Cerebellar nuclear complex (tissue), 1 donor: ENCODE measurements around the gene SPACA7.

Experiments
- DNase-seq, 2 experiments: peaks; one replicate each; lab custom pipeline; 2025; lab: John Stamatoyannopoulos, UW

SPACA7 gene, protein sequence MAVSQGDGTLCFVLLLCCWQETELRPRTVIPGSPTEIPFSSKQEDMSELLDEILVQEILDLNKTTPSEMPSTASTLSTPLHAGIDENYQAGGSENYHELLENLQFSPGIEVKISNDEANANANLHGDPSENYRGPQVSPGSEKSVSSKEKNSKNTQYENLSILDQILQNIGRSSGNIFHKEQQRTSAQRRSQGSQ

DNA sequence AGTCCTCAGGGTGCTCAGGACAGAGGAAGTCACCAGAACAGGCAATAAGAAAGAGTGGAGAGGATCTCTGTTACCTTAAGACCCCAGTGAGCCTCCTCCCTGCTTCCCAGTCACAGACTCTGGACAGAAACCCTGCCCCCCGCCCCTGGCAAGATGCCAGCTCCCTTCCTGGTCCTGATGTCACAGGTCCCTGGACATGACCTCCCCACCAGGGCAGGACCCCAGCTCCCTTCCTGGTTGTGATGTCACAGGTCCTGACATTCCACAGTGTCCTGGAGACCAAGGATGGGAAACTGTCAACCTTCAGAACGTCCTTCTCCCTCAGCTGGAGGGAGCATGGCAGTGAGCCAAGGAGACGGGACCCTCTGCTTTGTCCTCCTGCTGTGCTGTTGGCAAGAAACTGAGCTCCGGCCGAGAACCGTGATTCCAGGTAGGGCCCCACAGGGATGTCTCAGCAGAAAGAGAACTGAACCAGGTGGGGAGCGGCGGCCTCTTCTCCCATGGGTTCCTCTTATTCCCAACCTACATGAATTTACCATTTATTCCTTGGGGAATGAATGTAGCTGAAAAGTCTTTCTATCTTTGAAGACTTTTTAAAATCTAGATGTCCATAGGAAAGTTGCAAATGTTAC, at the start of gene SPACA7:
Gene SPACA7, plus strand, starts transcription at position 306 of the 632 bp plus-strand sequence. Its CDS starts 31 bp downstream, at position 337.
- DNase-seq: no peak

DNA sequence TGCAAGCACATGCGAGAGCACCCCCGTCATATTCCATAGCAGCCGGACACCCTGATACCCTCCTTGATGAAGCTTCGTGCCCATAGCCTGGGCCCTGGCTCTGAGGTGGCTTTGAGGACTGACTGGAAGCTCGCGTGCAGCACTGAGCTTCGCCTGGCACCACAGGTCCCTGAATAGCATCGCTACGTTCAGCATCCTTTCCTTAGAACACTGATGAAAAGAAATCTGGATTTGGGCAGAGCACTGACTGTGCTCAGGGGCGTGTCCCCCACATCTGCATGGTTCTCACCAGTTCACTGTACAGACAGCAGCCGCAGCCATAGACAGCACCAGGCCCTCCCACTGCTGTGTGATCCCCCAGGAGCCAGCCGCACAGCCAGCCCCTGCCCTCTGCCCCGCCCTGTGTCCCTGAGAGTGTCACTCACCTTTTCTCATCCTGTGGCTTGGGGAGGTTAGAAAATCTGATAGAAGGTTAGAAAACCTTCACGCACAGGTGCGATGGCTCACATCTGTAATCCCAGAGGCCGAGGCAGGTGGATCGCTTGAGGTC, 49.3 kb upstream of the SPACA7 start:
- no peak for DNase-seq

DNA sequence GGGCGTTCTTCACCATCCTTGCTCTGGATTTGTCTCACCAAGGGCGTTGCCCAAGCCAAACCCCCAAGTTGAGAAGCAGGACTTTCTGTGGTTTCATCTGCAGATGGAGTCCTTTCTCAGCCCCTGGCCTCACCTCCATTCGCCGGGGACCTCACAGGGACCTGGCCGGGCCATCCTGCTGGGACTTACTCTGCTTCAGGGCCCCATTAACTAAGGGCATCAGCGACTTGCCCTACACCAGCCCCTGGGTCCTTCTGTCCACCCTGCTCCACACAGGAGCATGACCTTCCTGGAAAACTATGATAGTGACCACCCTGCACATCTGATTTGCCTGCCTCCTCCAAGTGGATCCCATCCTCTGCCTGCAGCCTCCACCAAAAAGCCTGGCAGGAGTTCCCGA, 47.2 kb upstream of the SPACA7 start:
- DNase-seq: no peak

DNA sequence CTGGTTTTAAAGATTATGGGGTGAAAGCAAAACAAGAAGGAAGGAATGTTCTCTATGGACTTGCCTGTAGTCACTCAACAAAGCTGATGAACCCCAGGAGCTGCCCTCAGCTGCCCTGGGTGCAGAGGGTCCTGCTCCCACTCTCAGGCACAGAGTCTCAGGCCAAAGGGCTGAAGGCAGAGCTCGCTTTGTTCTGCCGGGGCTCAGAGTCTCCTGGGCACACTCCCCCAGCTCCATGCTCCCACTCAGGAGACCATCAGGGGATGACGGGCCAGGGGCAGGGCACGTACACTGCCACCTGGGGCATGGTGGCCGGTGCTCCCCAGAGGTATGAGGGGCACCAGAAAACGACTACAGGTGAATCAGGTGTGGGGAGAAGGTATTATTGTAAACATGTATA, 46.8 kb upstream of the SPACA7 start:
- DNase-seq: no peak

DNA sequence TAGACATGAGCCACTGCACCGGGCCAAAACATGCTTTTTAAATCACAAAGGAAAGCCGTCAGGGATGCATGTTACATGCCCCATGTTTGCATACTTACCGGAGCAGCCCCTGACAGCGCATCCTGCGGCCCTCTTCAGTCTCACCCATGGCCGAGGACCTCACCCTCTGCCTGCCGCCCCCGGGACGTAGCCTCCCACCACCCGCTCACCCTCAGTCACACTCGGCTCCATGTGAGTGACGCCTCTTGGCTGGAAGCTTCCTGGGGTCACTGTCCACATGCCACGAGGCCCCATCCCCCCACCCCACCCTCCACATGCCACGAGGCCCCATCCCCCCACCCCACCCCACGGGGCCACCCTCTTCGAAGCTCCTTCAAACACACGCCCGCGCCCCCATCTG, 46.1 kb upstream of the SPACA7 start:
- DNase-seq: no peak

DNA sequence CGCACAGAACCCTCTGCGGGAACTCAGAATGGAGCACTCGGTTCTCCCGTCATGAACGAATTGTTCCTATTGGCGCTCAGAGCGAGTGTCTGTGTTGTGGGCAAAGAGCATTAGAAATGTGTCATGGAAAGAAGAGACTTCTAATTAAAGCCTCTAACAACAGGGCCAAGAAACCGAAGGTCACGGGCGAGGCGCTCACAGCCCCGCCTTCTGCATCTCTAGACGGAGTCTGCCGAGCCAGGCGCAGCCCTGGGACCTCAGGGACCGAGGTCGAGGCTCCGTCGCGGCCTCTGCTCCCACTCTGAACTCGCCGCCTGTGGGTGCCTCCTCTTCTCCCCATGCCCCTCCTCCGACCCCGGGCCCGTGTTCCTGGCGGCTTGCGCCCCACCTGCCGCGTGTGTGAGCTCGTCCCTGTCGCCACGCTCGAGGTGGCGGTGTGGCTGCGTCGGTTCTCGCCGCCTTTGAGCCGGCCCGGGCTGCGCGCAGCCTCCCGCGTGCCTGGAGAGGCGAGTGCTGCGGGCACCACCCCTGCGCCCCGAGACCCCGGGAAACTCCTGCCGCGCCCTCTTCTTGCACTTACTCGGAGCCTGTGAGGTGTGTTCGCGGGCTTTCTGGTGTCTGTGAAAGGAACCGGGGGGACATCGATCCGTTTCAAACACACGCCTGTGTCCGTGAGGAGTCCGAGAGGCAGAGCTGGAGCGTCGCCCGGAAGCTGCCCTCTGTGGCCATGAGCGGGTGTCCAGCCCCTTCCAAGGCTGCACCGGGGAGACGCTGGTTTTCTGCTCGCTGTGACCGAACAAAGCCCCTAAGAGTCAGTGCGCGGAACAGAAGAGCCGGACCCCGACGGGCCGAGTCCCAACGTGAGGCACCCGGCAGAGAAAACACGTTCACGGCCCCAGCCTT, 45.4 kb upstream of the SPACA7 start:
- DNase-seq: no peak

DNA sequence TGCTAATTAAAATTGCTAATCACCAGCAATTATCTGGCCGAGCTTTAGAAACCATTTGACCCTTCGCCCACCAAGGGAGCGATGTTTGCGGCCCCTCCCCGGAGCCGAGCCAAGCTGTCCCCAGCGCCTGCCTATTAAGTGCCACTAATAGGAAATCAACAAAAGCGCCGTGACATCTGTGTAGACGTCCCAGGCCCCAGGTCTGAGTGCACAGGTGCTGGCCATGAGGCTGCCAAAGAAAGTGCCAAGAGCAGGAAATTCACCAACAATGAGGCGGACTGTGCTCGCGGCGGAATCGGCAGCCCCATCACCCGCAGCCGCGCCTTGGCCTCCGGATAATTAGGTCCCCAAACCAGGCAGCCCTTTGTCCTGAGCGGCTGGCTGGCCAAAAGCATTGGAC, 44.5 kb upstream of the SPACA7 start:
- no peak for DNase-seq

DNA sequence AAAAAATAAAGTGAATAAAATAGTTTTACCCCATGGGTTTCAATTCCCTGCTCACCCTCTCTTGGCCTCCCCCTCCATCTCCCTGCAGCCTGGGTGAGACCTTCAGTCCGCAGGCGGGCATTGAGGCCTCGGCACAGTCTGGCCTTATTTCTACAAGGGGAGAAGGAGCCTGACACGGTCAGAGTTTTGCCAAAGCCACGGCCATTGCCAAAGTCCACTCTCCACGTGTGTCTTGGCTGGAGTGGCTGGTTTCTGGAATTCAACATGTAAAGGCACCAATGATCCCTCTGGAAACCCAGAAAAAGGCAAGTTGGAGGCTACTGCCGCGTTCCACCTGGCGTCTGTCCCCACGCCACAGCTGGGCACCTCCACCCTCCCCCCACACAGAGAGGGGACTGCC, 43.4 kb upstream of the SPACA7 start:
- no peak for DNase-seq

DNA sequence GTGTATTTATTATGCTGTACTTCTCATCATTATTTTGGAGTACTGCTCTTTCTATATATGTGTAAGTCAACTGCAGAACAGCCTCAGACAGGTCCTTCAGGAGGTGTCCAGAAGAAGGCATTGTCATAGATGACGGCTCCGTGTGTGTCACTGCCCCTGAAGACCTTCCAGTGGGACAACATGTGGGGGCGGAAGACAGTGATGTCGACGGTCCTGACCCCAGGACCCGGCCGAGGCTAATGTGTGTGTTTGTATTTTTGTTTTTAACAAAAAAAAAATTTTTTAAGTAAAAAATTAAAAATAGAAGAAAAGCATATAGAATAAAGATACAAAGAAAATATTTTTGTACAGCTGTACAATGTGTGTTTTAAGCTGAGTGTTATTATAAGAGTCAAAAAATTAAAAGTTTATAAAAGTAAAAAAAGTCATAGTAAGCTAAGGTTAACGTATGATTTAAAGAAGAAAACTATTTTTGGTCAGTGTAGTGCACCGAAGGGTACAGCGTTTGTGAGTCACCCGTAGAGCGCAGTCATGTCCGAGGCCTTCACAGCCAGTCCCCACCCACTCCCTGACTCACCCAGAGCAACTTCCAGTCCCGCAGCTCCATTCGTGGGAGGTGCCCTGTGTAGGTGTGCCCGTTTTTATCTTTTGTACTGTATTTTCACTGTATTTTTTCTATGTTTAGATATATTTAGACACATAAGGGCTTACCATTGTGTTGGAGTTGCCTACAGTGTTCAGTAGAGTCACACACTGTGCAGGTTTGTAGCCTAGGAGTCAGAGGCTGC, 42.2 kb upstream of the SPACA7 start:
- no peak for DNase-seq

DNA sequence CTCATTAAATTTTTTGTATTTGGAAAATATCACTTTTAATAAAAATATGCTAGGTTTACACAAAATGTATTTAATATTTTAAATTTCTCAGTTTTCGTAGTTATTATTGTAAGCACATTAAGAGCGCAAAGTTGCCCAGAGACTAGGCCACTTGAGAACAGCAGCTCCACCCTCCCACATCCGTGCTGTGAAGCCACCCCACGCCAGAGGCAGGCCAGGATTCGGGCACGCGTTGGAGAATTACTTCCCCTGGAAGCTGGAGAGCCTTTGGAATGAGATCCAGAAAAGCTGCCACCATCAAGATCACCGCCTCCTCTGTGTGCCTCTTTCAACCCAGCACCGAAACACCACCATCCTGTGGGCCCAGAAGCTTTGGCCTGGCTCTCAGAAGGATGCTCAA, 41.0 kb upstream of the SPACA7 start:
- no peak for DNase-seq

DNA sequence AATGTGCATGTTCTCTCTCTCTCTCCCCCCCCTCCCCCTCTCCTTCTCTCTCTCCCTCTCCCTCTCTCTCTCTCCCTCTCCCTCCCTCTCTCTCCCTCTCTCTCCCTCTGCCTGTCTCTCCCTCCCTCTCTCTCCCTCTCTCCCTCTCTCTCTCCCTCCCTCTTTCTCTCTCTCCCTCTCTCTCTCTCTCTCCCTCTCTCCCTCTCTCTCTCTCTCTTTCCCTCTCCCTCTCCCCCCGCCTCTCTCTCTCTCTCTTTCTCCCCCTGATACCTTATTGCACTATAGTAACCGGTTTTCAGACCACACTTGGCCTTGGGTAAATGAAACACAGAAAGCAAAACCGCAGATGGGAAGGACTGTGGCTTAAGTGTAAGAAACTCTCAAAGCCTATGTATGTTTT, 34.7 kb upstream of the SPACA7 start:
- DNase-seq: no peak

DNA sequence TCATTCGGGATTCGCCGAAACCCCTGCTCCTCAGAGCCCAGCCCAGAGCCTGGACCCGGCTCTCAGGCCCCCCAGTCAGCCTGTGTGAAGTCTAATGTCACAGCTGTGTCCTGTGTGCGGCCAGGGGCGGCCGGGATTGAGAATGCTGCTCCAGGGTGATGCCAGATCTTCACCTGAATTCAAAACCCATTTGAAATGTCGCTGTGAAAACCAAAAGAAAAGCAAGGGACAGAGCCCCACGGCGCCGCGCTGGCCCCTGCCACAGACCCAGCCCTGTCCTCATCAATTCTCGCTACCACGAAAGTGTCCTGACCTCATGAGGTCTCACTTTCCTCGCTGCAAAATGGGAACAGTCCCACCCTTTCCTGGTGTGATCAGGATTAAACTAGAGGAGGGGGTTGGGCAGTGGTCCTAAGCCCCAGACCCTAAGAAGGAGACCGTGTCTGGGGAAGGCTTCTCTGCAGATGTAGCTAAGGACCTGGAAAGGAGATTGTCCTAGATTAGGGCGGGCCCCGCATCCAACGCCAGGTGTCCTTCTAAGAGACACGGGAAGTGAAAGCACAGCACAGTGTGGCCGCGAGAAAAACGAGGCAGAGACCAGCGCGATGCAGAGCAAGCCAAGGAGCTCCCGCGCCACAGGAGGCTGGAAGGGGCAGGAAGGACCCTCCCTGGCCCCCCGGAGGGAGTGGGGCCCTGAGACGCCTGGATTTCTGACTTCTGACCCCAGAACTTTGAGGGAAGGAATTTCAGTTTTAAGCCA, 34.0 kb upstream of the SPACA7 start:
- no peak for DNase-seq

DNA sequence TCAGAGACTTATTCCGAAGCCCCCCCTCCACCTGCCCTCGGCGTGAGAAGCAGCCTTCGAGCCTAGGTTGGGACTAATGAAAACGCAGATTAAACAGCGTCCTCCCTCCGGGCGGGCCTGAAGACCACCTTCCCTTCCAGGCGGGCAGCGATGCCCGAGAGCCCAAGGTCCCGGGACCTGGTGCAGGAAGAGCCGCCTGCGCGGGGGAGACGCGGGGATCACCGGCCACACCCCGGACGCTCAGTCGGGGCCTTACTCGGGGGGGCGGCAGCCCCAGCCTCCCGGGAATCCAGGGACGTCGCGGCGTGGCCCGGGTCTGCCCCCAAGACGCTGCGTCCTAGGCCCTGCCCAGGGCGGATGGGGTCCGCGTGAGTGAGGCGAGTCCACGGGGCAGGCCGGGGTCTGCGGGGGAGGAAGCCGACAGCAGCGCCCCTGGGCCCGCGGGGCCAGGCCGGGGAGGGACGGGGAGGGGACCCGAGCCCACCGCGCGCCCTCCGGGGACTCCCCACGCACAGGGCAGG, 33.3 kb upstream of the SPACA7 start:
- DNase-seq: no peak

DNA sequence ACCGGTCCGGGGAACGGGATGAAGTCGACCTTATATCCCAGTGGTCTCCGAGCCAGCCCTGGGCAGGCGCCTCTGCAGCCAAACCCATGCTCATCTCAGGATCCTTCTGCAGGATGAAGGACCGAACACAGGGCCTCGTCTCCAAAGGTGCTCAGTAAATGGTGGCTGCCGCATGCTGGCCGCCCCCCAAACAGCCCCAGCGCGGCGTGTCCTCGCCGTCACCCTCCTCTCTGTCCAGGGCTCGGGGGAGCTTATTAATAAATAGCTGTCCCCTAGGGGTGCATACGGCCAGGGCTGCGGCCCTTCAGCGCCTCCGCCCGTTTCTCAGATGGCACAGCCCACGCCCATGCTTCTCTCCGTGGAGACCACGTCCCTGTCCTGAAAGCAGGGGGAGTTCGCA, 32.6 kb upstream of the SPACA7 start:
- no peak for DNase-seq

DNA sequence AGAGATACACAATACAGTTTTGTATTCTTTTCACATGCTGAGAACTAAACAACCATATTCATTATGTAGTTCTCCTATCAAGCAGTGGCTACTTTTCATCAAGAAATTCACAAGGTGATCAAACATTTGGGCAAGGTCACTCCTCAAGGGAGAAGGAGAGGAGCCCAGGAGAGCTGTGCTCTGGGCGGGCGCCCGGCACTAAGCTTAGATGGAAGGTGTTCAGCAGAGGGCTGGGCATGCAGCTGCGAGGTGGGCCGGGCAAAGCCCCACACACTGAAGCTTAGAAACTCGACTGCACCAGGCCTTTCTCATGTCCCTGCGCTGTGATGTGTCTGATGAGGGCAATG, 30.4 kb upstream of the SPACA7 start:
- no peak for DNase-seq

DNA sequence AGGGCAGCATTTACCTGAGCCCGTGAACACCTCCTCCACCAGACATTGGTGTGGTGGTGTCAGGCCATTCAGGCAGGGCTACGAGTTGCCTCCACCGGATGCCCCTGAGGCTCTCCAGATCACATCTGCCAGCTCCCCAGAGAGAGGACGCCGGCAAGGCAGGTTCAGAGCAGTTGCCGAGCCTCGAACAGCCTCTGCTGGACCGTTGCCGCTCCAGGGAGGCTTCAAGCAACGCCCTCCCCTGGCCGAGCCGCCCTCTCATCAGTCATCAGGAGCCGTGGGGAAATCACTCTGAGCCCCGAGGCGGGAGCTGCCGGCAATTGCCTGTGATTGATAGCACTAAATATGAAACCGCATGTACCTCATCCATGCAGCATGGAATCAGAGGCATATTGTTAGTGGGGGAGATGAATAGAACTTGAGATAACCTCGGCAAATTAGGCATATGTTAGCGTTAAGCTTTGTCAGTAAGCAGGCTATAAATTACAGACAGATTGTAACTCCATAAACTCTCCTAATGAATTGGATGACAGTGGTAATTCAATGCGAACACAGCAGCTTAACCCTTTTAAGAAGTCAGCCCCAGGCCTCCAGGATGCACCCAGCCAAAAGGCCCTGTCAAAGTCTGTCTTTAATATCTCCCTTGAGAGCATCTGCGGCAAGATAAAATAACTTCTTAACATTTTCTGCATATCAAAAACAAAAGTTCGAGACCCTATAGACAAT, 29.8 kb upstream of the SPACA7 start:
- DNase-seq: no peak

DNA sequence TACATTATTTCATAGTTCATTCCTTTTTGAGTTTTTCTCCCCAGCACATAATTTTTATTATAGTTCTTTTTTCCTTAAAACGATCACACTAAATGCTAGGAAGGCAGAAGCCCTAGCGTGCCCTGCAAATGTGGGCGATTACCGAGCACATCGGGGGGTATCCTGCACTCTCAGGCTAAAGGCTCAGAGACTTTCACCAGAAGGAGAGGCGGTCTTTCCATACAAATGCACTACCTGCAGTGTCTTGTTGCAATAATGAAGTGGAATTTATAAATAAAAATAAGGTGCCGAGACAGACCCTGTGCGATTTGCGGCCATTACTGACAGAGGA, 29.3 kb upstream of the SPACA7 start:
- DNase-seq: no peak

DNA sequence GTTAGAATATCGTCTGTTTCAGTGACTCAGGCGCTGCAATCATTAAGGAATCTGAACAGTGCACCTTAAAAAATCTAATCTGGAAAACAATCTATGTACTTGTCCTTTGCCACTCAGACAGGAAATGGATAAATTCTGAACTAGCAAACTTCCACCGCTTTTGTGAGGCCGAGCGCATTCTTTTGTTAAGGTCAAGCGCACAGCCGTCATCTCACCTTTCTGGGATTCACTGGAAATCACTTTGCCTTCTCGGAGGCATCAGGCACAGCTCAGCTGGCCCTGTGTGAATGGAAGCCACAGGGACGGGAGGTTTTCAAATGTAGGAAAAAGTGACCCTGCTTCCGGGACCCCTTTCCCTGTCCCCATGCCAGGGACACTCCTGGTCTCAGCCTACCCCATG, 28.2 kb upstream of the SPACA7 start:
- DNase-seq: no peak

DNA sequence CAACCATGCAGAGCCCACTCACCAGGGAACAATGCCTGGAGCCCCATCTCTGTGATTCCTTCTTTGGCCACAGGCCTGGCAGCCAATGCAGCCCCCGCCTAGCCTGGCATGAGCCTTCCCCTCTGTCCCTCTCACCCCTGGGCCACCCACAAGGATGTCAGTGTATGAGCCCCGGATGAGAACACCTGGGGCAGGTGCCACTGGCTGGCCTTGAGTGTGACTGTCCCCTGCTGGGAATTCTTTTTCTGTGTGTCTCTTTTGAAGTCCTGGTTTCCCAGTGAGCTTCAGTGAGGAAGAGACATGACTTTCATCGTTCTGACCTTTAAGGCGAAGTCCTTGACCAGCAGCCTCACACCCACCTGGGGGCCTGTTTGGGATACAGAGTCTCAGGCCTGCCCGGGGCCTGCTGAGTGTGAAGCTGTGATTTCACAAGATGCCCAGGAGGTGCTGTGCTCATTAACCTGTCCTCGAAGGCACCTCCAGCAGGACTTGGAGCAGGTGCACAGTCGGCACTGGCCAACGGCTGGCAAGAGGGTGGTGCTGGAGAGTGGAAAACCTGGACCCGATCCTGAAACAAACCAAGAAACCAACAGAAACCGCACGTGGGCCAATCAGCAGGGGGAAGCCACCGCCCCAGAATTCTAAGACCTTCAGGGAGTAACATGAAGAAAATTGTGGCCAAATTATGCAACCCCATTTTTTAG, 27.4 kb upstream of the SPACA7 start:
- no peak for DNase-seq

DNA sequence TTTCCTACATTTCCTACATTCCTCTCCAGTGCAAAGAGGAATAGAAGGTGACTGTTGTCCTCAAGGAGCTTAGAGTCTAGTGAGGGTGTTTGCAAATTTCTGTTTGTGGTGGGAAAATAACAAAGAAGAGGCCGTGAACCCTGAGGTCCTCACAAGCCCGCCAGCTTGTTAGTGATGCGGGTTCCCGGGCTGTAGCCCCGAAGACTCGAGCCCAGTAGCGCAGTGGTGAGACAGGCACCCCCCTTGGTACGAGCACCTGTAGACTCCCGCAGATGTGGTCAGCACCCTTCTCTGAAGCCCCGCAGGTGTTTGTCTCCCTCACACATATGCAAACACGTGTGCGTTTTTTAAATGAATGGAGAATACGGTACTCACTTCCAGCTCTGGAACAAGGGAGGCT, 26.5 kb upstream of the SPACA7 start:
- DNase-seq: no peak
